ENCODE data around the gene MLH3. TPM values are rescaled to one million over a fixed set of nuclear protein-coding genes. Genes with fewer than 3 reads are reported as not detected.

MLH3 gene
- total RNA-seq, 5 donors from 2014 or later (not counting 1 experiment from before 2014, with no cell fraction given), result 17.3 to 28.2 (median 22.1) TPM

GRCh38 chr14:75010472-75011093 lies 40.7 kb downstream of the MLH3 start:
- peaks cover 0 to 83% of the 10 kb centered on the region in 2 donors for H3K36me3 ChIP-seq (ENCODE audit: control insufficient read depth in 2 of 2, extremely low read depth in 1 of 2, insufficient read depth in 1 of 2, low read length in 1 of 2)
- H3K27ac Mint-ChIP-seq, result no peak overlapping the region

GRCh38 chr14:75009176-75009575 lies 42.1 kb downstream of the MLH3 start:
- ATAC-seq (replicated peaks in 1 of 4) (no peak), DNase-seq (no peak)
- Mint-ChIP-seq H3K4me3 (no peak overlapping the region), H3K36me3 (peaks cover 60% of the 10 kb centered on the region), H3K4me1 (peaks cover 25 to 40% (median 36%) of the 10 kb centered on the region in 3 donors), H3K9me3 (no peaks in the 10 kb centered on the region), H3K27me3 (no peaks in the 10 kb centered on the region), H3K27ac (no peak overlapping the region)
- Histone ChIP-seq H3K36me3 (ENCODE audit: control insufficient read depth in 2 of 2, extremely low read depth in 1 of 2, insufficient read depth in 1 of 2, low read length in 1 of 2) (peaks cover 0 to 78% of the 10 kb centered on the region in 2 donors), H3K27ac (ENCODE audit: low read length) (no peak overlapping the region), H3K9me3 (no peaks in the 10 kb centered on the region), H3K4me3 (ENCODE audit: control insufficient read depth in 1 of 2, extremely low read depth in 1 of 2, low read length in 1 of 2) (no peak overlapping the region), H3K27me3 (replicated peaks in 1 of 2; ENCODE audit: control insufficient read depth in 2 of 2, extremely low read depth in 1 of 2, insufficient read depth in 2 of 2, low read length in 1 of 2) (no peaks in the 10 kb centered on the region), H3K4me1 (ENCODE audit: control insufficient read depth in 1 of 2, extremely low read depth in 1 of 2, insufficient read depth in 2 of 2, low read length in 2 of 2) (peaks cover 2 to 12% of the 10 kb centered on the region in 2 experiments)
- ChIA-PET POLR2A (no interaction called here), CTCF (no interaction called here)
- WGBS (ENCODE audit: insufficient coverage), result 100% methylated on average over 1 of the region's 4 CpGs

More at GRCh38 chr14:75010472-75011093, 40.7 kb downstream of the MLH3 start:
- peaks cover 56% of the 10 kb centered on the region for H3K36me3 Mint-ChIP-seq
- ATAC-seq (replicated peaks in 1 of 4) (no peak), DNase-seq (no peak)
- ChIA-PET POLR2A (no interaction called here), CTCF (no interaction called here)
- Histone ChIP-seq H3K27me3 (replicated peaks in 1 of 2; ENCODE audit: control insufficient read depth in 2 of 2, extremely low read depth in 1 of 2, insufficient read depth in 2 of 2, low read length in 1 of 2) (no peaks in the 10 kb centered on the region), H3K4me1 (ENCODE audit: control insufficient read depth in 1 of 2, extremely low read depth in 1 of 2, insufficient read depth in 2 of 2, low read length in 2 of 2) (peaks cover 0 to 4% of the 10 kb centered on the region in 2 experiments), H3K27ac (ENCODE audit: low read length) (no peak overlapping the region), H3K4me3 (ENCODE audit: control insufficient read depth in 1 of 2, extremely low read depth in 1 of 2, low read length in 1 of 2) (no peak overlapping the region), H3K9me3 (no peaks in the 10 kb centered on the region)
- no peaks in the 10 kb centered on the region for H3K9me3 Mint-ChIP-seq
- no CpG with 5 or more reads among the region's 4 CpGs for WGBS (ENCODE audit: insufficient coverage)
- peaks cover 16 to 28% (median 24%) of the 10 kb centered on the region in 3 donors for H3K4me1 Mint-ChIP-seq
- no peaks in the 10 kb centered on the region for H3K27me3 Mint-ChIP-seq
- H3K4me3 Mint-ChIP-seq, result no peak overlapping the region

GRCh38 chr14:75005357-75005756 lies 45.9 kb downstream of the MLH3 start:
- Histone ChIP-seq H3K9me3 (no peaks in the 10 kb centered on the region), H3K27me3 (replicated peaks in 1 of 2; ENCODE audit: control insufficient read depth in 2 of 2, extremely low read depth in 1 of 2, insufficient read depth in 2 of 2, low read length in 1 of 2) (no peaks in the 10 kb centered on the region), H3K4me1 (ENCODE audit: control insufficient read depth in 1 of 2, extremely low read depth in 1 of 2, insufficient read depth in 2 of 2, low read length in 2 of 2) (peaks cover 16 to 23% of the 10 kb centered on the region in 2 experiments), H3K36me3 (ENCODE audit: control insufficient read depth in 2 of 2, extremely low read depth in 1 of 2, insufficient read depth in 1 of 2, low read length in 1 of 2) (peaks cover 0 to 57% of the 10 kb centered on the region in 2 donors), H3K4me3 (ENCODE audit: control insufficient read depth in 1 of 2, extremely low read depth in 1 of 2, low read length in 1 of 2) (no peak overlapping the region), H3K27ac (ENCODE audit: low read length) (no peak overlapping the region)
- no peak for DNase-seq
- ATAC-seq (replicated peaks in 1 of 4), result no peak
- Mint-ChIP-seq H3K27me3 (no peaks in the 10 kb centered on the region), H3K4me1 (peaks cover 45 to 53% (median 46%) of the 10 kb centered on the region in 3 donors), H3K9me3 (no peaks in the 10 kb centered on the region), H3K4me3 (no peak overlapping the region), H3K36me3 (peaks cover 53% of the 10 kb centered on the region), H3K27ac (peak overlapping the region in 1 of 2 donors; percentile 29)
- whole genome bisulfite sequencing (ENCODE audit: insufficient coverage), result no CpG with 5 or more reads among the region's 3 CpGs
- POLR2A ChIA-PET, result interaction anchor here in 1 of 2 donors (0.7 kb wide), 1 partner anchor 35 kb away, joined by 3 read pairs; no protein-coding TSS in a partner anchor
- CTCF ChIA-PET, result interaction anchor here in 1 of 2 donors (0.7 kb wide), 1 partner anchor 124 kb away, joined by 3 read pairs; the partner anchor contains the start of gene DLST

GRCh38 chr14:75003250-75004027 lies 47.8 kb downstream of the MLH3 start:
- 1% methylated on average over 10 of the region's 18 CpGs for whole genome bisulfite sequencing (ENCODE audit: insufficient coverage)

DNA sequence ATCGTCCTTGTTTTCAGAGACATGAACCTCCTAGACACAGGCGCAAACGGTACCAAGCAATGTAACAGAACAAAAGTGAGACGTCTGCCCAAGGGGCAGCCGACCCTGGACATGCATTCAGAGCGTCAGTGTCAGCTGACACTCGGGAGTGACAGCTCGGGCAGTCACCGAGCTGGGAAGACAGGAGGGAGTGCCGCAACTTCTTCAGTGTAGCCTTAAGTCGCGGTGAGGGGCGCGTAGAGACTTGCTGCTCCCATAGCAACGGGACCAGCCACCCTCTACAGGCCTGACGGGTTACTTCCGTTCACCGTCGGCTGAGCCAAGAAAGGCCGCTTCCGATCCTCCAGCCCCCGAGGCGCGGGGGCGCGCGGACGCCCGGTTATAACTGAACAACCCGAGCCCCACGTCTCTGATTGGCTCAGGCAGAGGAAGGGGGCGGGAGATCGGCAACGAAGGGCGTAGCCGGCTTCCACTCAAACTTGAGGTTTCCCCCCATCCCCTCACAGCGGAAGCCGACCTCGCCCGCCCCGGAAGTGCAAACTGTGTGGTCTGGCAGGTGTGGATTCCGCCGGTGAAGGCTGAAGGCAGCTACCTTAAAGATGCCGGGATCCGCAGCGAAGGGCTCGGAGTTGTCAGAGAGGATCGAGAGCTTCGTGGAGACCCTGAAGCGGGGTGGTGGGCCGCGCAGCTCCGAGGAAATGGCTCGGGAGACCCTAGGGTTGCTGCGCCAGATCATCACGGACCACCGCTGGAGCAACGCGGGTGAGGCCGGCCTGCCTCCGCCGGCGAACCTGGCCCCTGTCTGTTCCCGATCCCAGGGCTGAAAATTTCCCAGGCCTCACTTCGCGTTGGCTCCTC lies 48.6 kb downstream of the MLH3 start, which contains the start of gene EIF2B2:
TSS of gene EIF2B2 (plus strand) at position 530 of the 858 bp plus-strand sequence. CDS start at position 600, 70 bp downstream.
- ChIA-PET CTCF (interaction anchor here (0.6 to 0.9 kb wide), 2 partner anchors 213 to 240 kb away, joined by 3 to 4 read pairs; partner anchors contain the start of gene YLPM1 (in 1 of the 2)), POLR2A (interaction anchor here in 1 of 2 donors (0.6 to 0.7 kb wide), 2 partner anchors 14 to 141 kb away, joined by 3 read pairs; no protein-coding TSS in a partner anchor)
- peak within 1 kb of the TSS; percentile 98 for H3K4me3 Mint-ChIP-seq
- no peaks in the 10 kb centered on the region for H3K9me3 ChIP-seq
- under 1% methylated on average over 64 of the region's 66 CpGs for WGBS (ENCODE audit: insufficient coverage)
- peaks cover 0 to 29% of the 10 kb centered on the region in 2 donors for H3K36me3 ChIP-seq (ENCODE audit: control insufficient read depth in 2 of 2, extremely low read depth in 1 of 2, insufficient read depth in 1 of 2, low read length in 1 of 2)
- H3K27ac ChIP-seq (ENCODE audit: low read length), result peak within 1 kb of the TSS; percentile 89
- H3K4me3 ChIP-seq (ENCODE audit: control insufficient read depth in 1 of 2, extremely low read depth in 1 of 2, low read length in 1 of 2), result peak within 1 kb of the TSS; percentile 81 to 93
- H3K36me3 Mint-ChIP-seq, result peaks cover 32% of the 10 kb centered on the region
- no peaks in the 10 kb centered on the region for H3K27me3 ChIP-seq (replicated peaks in 1 of 2; ENCODE audit: control insufficient read depth in 2 of 2, extremely low read depth in 1 of 2, insufficient read depth in 2 of 2, low read length in 1 of 2)
- ATAC-seq (replicated peaks in 1 of 4), result peak; percentile 94 to 99 (median 96)
- H3K27ac Mint-ChIP-seq, result peak within 1 kb of the TSS; percentile 93 to 97
- DNase-seq, result peak; percentile 97 to 100 (median 99)
- peaks cover 16 to 23% of the 10 kb centered on the region in 2 experiments for H3K4me1 ChIP-seq (ENCODE audit: control insufficient read depth in 1 of 2, extremely low read depth in 1 of 2, insufficient read depth in 2 of 2, low read length in 2 of 2)
- no peaks in the 10 kb centered on the region for H3K27me3 Mint-ChIP-seq
- H3K4me1 Mint-ChIP-seq, result peaks cover 41 to 52% (median 45%) of the 10 kb centered on the region in 3 donors
- no peaks in the 10 kb centered on the region for H3K9me3 Mint-ChIP-seq

More at GRCh38 chr14:75003250-75004027, 47.8 kb downstream of the MLH3 start:
- ATAC-seq (replicated peaks in 1 of 4) (no peak), DNase-seq (peak in 3 of 35 experiments; percentile 2 to 19 (median 15))
- CTCF ChIA-PET, result interaction anchor here (0.6 to 0.9 kb wide), 2 partner anchors 214 to 241 kb away, joined by 3 to 4 read pairs; partner anchors contain the start of gene YLPM1 (in 1 of the 2)
- H3K27ac ChIP-seq (ENCODE audit: low read length), result peak overlapping the region; percentile 66
- Mint-ChIP-seq H3K27ac (peak overlapping the region; percentile 93 to 97), H3K4me1 (peaks cover 45 to 53% (median 46%) of the 10 kb centered on the region in 3 donors), H3K4me3 (peak overlapping the region; percentile 98), H3K27me3 (no peaks in the 10 kb centered on the region), H3K9me3 (no peaks in the 10 kb centered on the region), H3K36me3 (peaks cover 40% of the 10 kb centered on the region)
- peaks cover 0 to 38% of the 10 kb centered on the region in 2 donors for H3K36me3 ChIP-seq (ENCODE audit: control insufficient read depth in 2 of 2, extremely low read depth in 1 of 2, insufficient read depth in 1 of 2, low read length in 1 of 2)
- no peaks in the 10 kb centered on the region for H3K9me3 ChIP-seq
- H3K4me3 ChIP-seq (ENCODE audit: control insufficient read depth in 1 of 2, extremely low read depth in 1 of 2, low read length in 1 of 2), result peak overlapping the region; percentile 81 to 93
- H3K27me3 ChIP-seq (replicated peaks in 1 of 2; ENCODE audit: control insufficient read depth in 2 of 2, extremely low read depth in 1 of 2, insufficient read depth in 2 of 2, low read length in 1 of 2), result no peaks in the 10 kb centered on the region
- H3K4me1 ChIP-seq (ENCODE audit: control insufficient read depth in 1 of 2, extremely low read depth in 1 of 2, insufficient read depth in 2 of 2, low read length in 2 of 2), result peaks cover 16 to 23% of the 10 kb centered on the region in 2 experiments
- POLR2A ChIA-PET, result interaction anchor here in 1 of 2 donors (0.5 to 1.0 kb wide), 2 partner anchors 20 to 190 kb away, joined by 3 read pairs; no protein-coding TSS in a partner anchor

Measured in T-cell (primary cell).